ENCODE measurements around the gene CCNL2.

Gene CCNL2

GRCh38 chr1:1353389-1354151, 45.6 kb downstream of the CCNL2 start:
- Histone ChIP-seq H3K27me3 (ENCODE audit: low read depth, low read length) (peaks cover 10% of the 10 kb centered on the region), H4K20me1 (ENCODE audit: insufficient read depth, low read length) (no peaks in the 10 kb centered on the region), H3K4me1 (ENCODE audit: low read length) (peaks cover 22% of the 10 kb centered on the region; the same call in 1 of the 2 replicates), H2AFZ (ENCODE audit: low read depth, low read length) (no peak overlapping the region), H3K27ac (ENCODE audit: low read length) (no peak overlapping the region), H3K36me3 (replicated peaks; ENCODE audit: low read depth, low read length) (no peaks in the 10 kb centered on the region), H3K79me2 (ENCODE audit: low read length) (peaks cover 3% of the 10 kb centered on the region; the same call in 1 of the 2 replicates), H3K9ac (ENCODE audit: low read length) (no peak overlapping the region), H3K9me3 (ENCODE audit: insufficient read depth, low read length) (no peaks in the 10 kb centered on the region), H3K4me2 (ENCODE audit: low read length) (no peak overlapping the region), H3K4me3 (ENCODE audit: low read length) (no peak overlapping the region)
- TF ChIP-seq EZH2phosphoT487 (IDR thresholded peaks at IDR 0.05; ENCODE audit: low read depth) (no peak), CTCF (IDR thresholded peaks at IDR 0.05; ENCODE audit: low read depth, low read length) (no peak)

GRCh38 chr1:1352786-1353388, 46.2 kb downstream of the CCNL2 start:
- peaks cover 10% of the 10 kb centered on the region for H3K79me2 ChIP-seq (ENCODE audit: low read length)
- no peak overlapping the region for H3K4me2 ChIP-seq (ENCODE audit: low read length)
- peaks cover 2% of the 10 kb centered on the region; the same call in 1 of the 2 replicates for H4K20me1 ChIP-seq (ENCODE audit: insufficient read depth, low read length)
- peaks cover 17% of the 10 kb centered on the region for H3K4me1 ChIP-seq (ENCODE audit: low read length)
- no peak for TF ChIP-seq CTCF (IDR thresholded peaks at IDR 0.05; ENCODE audit: low read depth, low read length)
- no peak for TF ChIP-seq EZH2phosphoT487 (IDR thresholded peaks at IDR 0.05; ENCODE audit: low read depth)
- H3K36me3 ChIP-seq (replicated peaks; ENCODE audit: low read depth, low read length): no peaks in the 10 kb centered on the region
- no peaks in the 10 kb centered on the region for H3K9me3 ChIP-seq (ENCODE audit: insufficient read depth, low read length)
- H3K27ac ChIP-seq (ENCODE audit: low read length): no peak overlapping the region
- no peak overlapping the region for H3K9ac ChIP-seq (ENCODE audit: low read length)
- peaks cover 4% of the 10 kb centered on the region for H3K27me3 ChIP-seq (ENCODE audit: low read depth, low read length)
- H2AFZ ChIP-seq (ENCODE audit: low read depth, low read length): no peak overlapping the region
- no peak overlapping the region for H3K4me3 ChIP-seq (ENCODE audit: low read length)

GRCh38 chr1:1351511-1352427, 47.4 kb downstream of the CCNL2 start:
- Histone ChIP-seq H3K9ac (ENCODE audit: low read length) (no peak overlapping the region), H3K4me3 (ENCODE audit: low read length) (peak overlapping the region; percentile 48; the same call in 1 of the 2 replicates), H3K79me2 (ENCODE audit: low read length) (peaks cover 21% of the 10 kb centered on the region), H2AFZ (ENCODE audit: low read depth, low read length) (no peak overlapping the region), H3K27ac (ENCODE audit: low read length) (no peak overlapping the region), H3K27me3 (ENCODE audit: low read depth, low read length) (no peaks in the 10 kb centered on the region), H3K36me3 (replicated peaks; ENCODE audit: low read depth, low read length) (no peaks in the 10 kb centered on the region), H4K20me1 (ENCODE audit: insufficient read depth, low read length) (peaks cover 12% of the 10 kb centered on the region; the same call in 1 of the 2 replicates), H3K9me3 (ENCODE audit: insufficient read depth, low read length) (no peaks in the 10 kb centered on the region), H3K4me1 (ENCODE audit: low read length) (peaks cover 23% of the 10 kb centered on the region), H3K4me2 (ENCODE audit: low read length) (peak overlapping the region; percentile 20)
- TF ChIP-seq CTCF (IDR thresholded peaks at IDR 0.05; ENCODE audit: low read depth, low read length) (no peak), EZH2phosphoT487 (IDR thresholded peaks at IDR 0.05; ENCODE audit: low read depth) (no peak)
